GM21723 (cell line): Measurements from ENCODE around the gene OLAH.
"Not testable (repeated sequence)": the region's sequence is repeated elsewhere in the genome, so short reads cannot be mapped to it uniquely, and the experiment has no call there.

ENCODE experiments used
- ATAC-seq: cut with Tn5 transposase; IDR thresholded peaks from one replicate; pipeline ENCODE4 v1.9.1; 2021; ENCODE audit warnings: mild to moderate bottlenecking, moderate library complexity; ENCODE audit not compliant: unreplicated experiment

OLAH gene

DNA sequence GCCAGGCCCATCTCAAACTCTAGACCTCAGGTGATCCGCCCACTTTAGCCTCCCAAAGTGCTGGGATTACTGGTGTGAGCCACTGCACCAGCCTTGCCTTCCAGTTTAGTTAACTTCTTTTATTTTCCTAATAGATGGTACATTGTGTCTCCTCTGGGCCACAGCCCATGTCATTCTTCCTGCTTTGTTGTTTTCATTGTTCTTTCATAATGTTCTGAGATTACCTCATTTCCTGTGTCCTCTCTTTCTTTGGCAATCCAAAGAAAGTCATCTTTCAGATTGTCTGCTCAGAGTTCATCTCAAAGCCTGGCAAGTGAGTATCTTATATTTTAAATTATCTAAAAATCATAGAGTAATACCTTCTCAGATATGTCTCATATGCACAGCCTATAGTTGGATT lies at the start of gene OLAH:
Gene OLAH (plus strand): TSS at position 270 of the 400 bp plus-strand sequence. CDS start 3,346 bp downstream, outside the sequence.
- ATAC-seq, result no peak

DNA sequence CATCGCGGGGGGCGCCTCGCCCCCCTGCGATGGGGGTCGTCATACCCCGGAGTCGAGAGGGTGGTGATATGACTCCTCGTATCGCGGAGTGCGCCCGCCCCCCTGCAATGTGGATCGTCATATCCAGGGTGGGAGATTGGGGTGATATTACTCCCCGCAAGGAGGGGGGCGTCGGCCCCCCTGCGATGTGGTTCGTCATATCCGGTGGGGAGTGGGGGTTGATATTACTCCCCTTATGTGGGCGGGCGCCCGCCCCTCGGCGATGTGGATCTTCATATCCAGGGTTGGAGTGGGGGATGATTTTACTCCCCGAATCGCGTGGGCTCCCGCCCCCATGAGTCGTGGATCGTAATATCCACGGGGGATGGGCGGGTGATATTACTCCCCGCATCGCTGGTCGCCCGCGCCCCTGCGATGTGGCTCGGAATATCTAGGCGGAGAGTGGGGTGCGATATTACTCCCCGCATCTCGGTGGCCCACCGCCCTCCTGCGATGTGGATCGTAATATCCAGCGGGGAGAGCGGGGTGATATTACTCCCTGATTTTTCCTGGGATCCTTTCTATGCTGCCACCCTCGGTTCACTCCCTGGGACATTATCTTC lies 47.7 kb upstream of the OLAH start:
- no peak for ATAC-seq

- ATAC-seq, result not testable (repeated sequence)
Measured at GRCh38 chr10:15013530-15013929, 30.2 kb upstream of the OLAH start.

GRCh38 chr10:15015451-15015850 lies 28.3 kb upstream of the OLAH start:
- ATAC-seq, result no peak

DNA sequence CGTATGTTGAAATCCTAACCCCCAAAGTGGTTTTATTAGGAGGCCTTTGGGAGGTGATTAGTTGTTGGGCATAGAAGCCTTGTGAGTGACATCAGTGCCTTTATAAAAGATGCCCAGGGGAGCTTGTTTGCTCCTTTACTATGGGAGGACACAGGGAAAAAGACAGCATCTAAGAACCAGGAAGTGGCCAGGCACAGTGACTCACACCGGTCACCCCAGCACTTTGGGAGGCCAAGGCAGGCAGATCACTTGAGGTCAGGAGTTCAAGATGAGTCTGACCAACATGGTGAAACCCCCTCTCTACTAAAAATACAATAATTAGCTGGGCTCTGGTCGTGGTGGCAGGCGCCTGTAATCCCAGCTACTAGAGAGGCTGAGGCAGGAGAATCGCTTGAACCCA lies 22.8 kb upstream of the OLAH start:
- ATAC-seq, result not testable (repeated sequence)

- ATAC-seq, result not testable (repeated sequence)
Measured at GRCh38 chr10:15023079-15023478, 20.7 kb upstream of the OLAH start.

DNA sequence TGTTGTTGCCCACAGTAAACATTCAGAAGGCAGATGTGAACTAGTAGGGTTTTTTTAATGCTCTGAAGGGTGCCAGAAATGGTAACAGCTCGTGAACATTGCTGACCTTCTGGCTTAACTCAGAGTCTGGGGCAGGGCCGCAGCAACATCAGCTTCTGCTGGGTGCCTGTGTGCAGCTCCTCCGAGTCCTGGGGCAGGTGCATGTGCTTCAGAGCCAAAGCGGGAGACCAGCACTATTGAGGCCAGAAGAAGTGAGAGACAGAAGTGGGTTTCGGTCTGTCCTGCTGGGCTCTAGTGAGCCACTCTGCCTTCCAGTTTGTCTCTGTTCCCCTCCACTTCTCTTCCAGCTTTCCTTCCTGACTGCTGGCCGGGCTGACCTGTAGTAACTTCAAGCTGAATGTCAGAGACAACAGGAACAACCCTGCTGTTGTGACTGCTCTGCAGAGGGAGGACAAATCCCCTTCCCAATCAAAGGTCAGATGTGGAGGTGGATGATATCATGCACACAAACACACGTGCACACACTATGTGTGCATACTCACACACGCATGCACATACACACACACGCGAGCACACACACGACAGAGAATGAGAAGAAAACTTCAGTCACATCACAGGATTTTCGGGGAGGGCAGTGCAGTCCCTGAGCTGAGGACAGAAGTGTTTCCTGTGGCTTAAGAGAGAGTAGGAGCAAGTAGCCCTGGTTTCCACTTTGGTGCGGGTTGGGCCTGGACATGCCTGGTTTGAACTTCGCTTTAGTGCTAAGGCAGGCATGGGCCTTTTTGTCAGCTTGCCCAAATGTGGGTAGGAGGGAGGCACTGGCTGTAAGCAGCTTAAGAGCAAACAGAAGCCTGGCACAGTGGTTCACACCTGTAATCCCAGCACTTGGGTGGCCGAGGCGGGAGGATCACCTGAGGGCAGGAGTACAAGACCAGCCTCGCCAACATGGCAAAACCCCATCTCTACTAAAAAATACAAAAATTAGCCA lies 19.4 kb upstream of the OLAH start:
- ATAC-seq, result not testable (repeated sequence)

DNA sequence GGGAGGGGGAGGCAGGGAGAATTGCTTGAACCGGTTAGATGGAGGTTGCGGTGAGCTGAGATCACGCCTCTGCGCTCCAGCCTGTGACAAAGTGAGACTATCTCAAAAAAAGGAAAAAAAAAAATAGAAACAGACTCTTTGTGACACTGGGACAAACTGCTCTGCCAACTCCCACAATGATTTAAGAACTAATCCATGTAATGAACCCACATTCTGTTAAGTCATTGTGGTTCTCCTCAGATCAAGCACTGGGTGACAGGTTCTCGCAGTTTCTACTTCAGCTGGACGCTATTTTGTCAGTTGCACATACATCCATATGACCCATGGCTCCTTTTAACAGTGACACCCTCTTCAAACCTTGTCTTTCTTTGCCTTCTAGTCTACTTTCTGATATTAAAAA lies 18.7 kb upstream of the OLAH start:
- ATAC-seq, result not testable (repeated sequence)

DNA sequence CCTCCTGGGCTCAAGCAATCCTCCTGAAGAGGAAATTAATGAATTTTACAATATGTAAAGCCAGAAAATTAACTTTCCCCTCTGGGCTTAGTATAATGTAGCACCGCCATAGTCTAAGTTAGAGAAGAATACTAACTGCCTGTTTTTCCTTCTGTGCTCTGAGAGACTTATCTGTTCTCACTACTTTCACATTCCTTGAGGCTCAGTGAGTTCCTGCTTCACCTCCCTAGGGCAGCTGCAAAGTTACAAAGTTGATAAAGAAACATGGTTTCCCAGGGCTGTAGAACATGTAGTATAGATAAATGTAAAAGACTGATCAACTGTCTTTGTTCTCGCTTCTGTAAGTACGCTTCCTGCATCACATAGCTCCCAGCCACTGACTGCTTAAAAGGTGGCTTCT lies 16.0 kb upstream of the OLAH start:
- no peak for ATAC-seq

- no peak for ATAC-seq
Measured at GRCh38 chr10:15035385-15036301, 8.1 kb upstream of the OLAH start.

DNA sequence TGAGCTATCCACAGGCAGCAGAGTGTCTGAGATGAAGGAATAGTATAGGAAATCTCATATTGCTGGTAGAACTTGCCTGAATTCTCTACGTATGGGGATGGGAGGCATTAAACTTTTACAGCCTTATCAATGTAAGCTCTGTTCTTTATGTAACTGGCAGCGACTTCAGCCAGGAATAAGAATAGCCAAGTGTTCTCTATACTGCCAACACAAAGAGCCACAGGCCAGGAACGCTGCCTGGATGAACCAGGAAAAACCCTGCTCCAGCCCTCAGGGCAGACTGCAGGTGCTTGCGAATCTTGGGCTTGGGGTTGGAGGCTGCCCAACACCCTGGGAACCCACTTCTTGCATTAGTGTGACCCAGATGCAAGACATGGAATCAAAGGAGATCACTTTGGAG lies 6.1 kb upstream of the OLAH start:
- ATAC-seq, result no peak

DNA sequence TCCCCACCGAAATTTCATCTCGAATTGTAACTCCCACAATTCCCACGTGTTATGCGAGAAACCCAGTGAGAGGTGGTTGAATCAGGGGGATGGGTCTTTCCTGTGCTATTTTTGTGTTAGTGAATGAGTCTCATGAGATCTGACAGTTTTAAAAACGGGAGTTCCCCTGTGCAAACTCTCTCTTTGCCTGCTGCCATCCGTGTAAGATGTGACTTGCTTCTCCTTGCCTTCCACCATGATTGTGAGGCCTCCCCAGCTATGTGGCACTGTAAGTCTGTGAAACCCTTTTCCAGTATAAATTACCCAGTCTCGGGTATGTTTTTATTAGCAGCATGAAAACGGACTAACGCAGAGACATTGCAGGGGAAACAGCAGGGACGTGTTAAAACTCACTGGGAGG lies 5.3 kb upstream of the OLAH start:
- no peak for ATAC-seq

GRCh38 chr10:15045380-15045779 lies 1.6 kb downstream of the OLAH start:
- no peak for ATAC-seq

DNA sequence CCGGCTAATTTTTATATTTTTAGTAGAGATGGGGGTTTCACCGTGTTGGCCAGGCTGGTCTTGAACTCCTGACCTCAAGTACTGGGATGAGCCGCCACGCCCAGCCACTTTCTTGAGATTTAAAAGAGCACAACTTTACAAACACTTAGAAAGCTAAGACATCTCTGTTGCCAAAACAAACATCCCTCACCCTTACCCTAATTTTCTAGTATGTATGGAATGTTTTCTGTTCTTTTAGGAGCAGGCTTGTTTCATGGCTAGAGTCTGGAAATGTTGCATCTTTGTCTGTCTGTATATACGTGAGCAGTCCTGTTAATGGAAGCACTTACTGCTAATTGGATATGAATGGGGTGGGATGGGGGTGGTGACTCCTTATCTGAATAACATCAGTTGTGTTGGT lies 2.9 kb downstream of the OLAH start:
- ATAC-seq, result no peak

DNA sequence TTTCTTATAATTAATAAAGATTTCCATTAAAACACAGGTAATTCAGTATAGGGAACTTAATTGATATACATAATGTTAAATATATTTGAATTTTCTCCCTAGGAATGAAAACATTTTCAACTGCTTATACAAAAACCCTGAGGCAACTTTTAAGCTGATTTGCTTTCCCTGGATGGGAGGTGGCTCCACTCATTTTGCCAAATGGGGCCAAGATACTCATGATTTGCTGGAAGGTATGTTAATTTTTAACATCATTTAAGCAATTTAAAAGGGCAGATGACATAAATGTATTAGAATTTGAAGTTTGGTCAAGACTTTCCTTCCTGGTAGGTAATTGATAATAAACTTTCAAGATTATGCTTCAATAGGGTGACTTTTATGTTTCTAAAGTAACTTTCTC lies 5.8 kb downstream of the OLAH start:
- no peak for ATAC-seq

DNA sequence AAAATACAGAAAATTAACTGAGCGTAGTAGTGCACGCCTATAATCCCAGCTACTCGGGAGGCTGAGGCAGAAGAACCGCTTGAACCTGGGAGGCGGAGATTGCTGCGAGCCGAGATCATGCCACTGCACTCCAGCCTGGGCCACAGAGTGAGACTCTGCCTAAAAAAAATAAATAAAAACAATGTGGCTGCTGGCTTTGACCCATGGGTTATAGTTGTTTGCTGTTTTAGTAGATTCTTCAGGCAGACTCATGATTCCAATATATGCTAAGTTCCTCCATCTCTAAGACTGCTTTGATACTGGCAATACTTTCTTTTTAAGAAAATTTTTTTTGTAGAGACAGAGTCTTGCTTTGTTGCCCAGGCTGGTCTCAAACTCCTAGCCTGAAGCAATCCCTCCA lies 8.4 kb downstream of the OLAH start:
- no peak for ATAC-seq

GRCh38 chr10:15053061-15053460 lies 9.3 kb downstream of the OLAH start:
- no peak for ATAC-seq

DNA sequence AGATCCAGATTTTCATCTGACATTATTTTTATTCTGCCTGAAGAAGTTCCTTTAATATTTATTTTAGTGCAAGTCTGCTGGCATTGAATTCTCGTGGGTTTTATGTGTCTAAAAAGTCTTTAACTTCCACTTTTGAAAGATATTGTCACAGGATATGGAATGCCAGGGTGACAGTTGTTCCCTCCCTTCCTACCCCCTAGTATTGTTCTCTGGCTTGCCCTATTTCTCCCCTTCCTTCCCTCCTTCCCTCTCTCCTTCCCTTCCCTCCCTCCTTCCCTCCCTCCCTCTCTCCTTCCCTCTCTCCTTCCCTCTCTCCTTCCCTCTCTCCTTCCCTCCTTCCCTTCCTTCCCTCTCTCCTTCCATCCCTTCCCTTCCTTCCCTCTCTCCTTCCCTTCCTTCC lies 14.9 kb downstream of the OLAH start:
- no peak for ATAC-seq

- no peak for ATAC-seq
Measured at GRCh38 chr10:15059914-15060313, 16.2 kb downstream of the OLAH start.

GRCh38 chr10:15060638-15061037 lies 16.9 kb downstream of the OLAH start:
- no peak for ATAC-seq

- ATAC-seq, result no peak
Measured at GRCh38 chr10:15067154-15067553, 23.4 kb downstream of the OLAH start.
